H9 (cell line): ENCODE data around the gene ACACB. TPM values are rescaled to one million over a fixed set of nuclear protein-coding genes. Genes with fewer than 3 reads are reported as not detected.

ENCODE experiments used
- DNase-seq: peaks from one replicate; pipeline ENCODE4 v3.0.0-alpha.2; 2017
- H2AFZ ChIP-seq: one replicate; pipeline ENCODE4 v1.6.1; 2013; ENCODE audit warnings: mild to moderate bottlenecking, low read length, control low read depth, moderate library complexity
- H2AK5ac ChIP-seq: 2 replicates; pipeline ENCODE4 v1.6.1; 2013; ENCODE audit warnings: low read length, control low read depth, mixed read lengths; ENCODE audit not compliant: insufficient read length
- H2BK120ac ChIP-seq: one replicate; pipeline ENCODE4 v1.6.1; 2013; ENCODE audit warnings: low read depth, mild to moderate bottlenecking, low read length, control low read depth, inconsistent platforms; ENCODE audit not compliant: poor library complexity, severe bottlenecking
- H2BK12ac ChIP-seq: 2 replicates; pipeline ENCODE4 v1.6.1; 2013; ENCODE audit warnings: low read length, control low read depth, mixed read lengths, low read depth; ENCODE audit not compliant: insufficient read length
- H2BK15ac ChIP-seq: 2 replicates; pipeline ENCODE4 v1.6.1; 2013; ENCODE audit warnings: low read depth, low read length, control low read depth
- H2BK20ac ChIP-seq: one replicate; pipeline ENCODE4 v1.6.1; 2013; ENCODE audit warnings: low read depth, mild to moderate bottlenecking, low read length, control low read depth, inconsistent platforms; ENCODE audit not compliant: poor library complexity, severe bottlenecking
- H2BK5ac ChIP-seq: 2 replicates; pipeline ENCODE4 v1.6.1; 2013; ENCODE audit warnings: low read length, control low read depth, mixed read lengths; ENCODE audit not compliant: insufficient read length
- H3K14ac ChIP-seq: 2 replicates; pipeline ENCODE4 v1.6.1; 2013; ENCODE audit warnings: low read length, control low read depth; ENCODE audit not compliant: insufficient read depth
- H3K18ac ChIP-seq: 2 replicates; pipeline ENCODE4 v1.6.1; 2013; ENCODE audit warnings: low read depth, mild to moderate bottlenecking, mixed read lengths, low read length, control low read depth; ENCODE audit not compliant: insufficient read length
- H3K23ac ChIP-seq: 2 replicates; pipeline ENCODE4 v1.6.1; 2013; ENCODE audit warnings: low read length, control low read depth, mixed read lengths, low read depth; ENCODE audit not compliant: insufficient read length
- H3K23me2 ChIP-seq: 2 replicates; pipeline ENCODE4 v1.6.1; 2013; ENCODE audit warnings: low read depth, mild to moderate bottlenecking, mixed read lengths, low read length, control low read depth; ENCODE audit not compliant: insufficient read length, poor library complexity, severe bottlenecking
- H3K27ac ChIP-seq: 2 replicates; pipeline ENCODE4 v1.5.1; 2013; ENCODE audit warnings: low read length, control low read depth, mixed read lengths, low read depth; ENCODE audit not compliant: insufficient read length
- H3K27me3 ChIP-seq: 2 replicates; pipeline ENCODE4 v1.6.1; 2013; ENCODE audit warnings: low read length, control low read depth, inconsistent platforms; ENCODE audit not compliant: insufficient read depth
- H3K4ac ChIP-seq: 2 replicates; pipeline ENCODE4 v1.6.1; 2013; ENCODE audit warnings: low read depth, mild to moderate bottlenecking, control low read depth, inconsistent platforms, low read length, moderate library complexity
- H3K4me1 ChIP-seq: 2 replicates; pipeline ENCODE4 v1.6.1; 2013; ENCODE audit warnings: low read length, control low read depth, inconsistent platforms; ENCODE audit not compliant: insufficient read depth
- H3K4me2 ChIP-seq: 2 replicates; pipeline ENCODE4 v1.6.1; 2013; ENCODE audit warnings: low read length, control low read depth, mixed read lengths; ENCODE audit not compliant: insufficient read length, insufficient read depth
- H3K56ac ChIP-seq: 2 replicates; pipeline ENCODE4 v1.6.1; 2013; ENCODE audit warnings: low read depth, mild to moderate bottlenecking, mixed read lengths, low read length, control low read depth; ENCODE audit not compliant: insufficient read length
- H3K79me1 ChIP-seq: 2 replicates; pipeline ENCODE4 v1.6.1; 2013; ENCODE audit warnings: low read depth, mild to moderate bottlenecking, moderate library complexity, low read length, control low read depth, inconsistent platforms; ENCODE audit not compliant: insufficient read depth, poor library complexity, severe bottlenecking
- H3K79me2 ChIP-seq: 2 replicates; pipeline ENCODE4 v1.6.1; 2013; ENCODE audit warnings: low read length, control low read depth, inconsistent platforms; ENCODE audit not compliant: insufficient read depth
- H3K9ac ChIP-seq: 2 replicates; pipeline ENCODE4 v1.6.1; 2013; ENCODE audit warnings: low read length, control low read depth, mixed read lengths; ENCODE audit not compliant: insufficient read length; ENCODE audit errors: extremely low read depth
- H3K9me3 ChIP-seq: one replicate; pipeline ENCODE4 v1.6.1; 2013; ENCODE audit warnings: low read depth, low read length, inconsistent platforms; ENCODE audit not compliant: control insufficient read depth
- H3T11ph ChIP-seq: one replicate; pipeline ENCODE4 v1.6.1; 2013; ENCODE audit warnings: mild to moderate bottlenecking, low read length, control low read depth, inconsistent platforms
- H4K20me1 ChIP-seq: one replicate; pipeline ENCODE4 v1.6.1; 2013; ENCODE audit not compliant: control insufficient read depth, insufficient read length, insufficient read depth
- H4K5ac ChIP-seq: 2 replicates; pipeline ENCODE4 v1.6.1; 2013; ENCODE audit warnings: low read depth, mild to moderate bottlenecking, mixed read lengths, low read length, control low read depth; ENCODE audit not compliant: insufficient read length
- H4K8ac ChIP-seq: replicated peaks from 2 replicates; pipeline ENCODE4 v1.6.1; 2013; ENCODE audit warnings: low read length, control low read depth, mixed read lengths, low read depth; ENCODE audit not compliant: insufficient read length
- H4K91ac ChIP-seq: 2 replicates; pipeline ENCODE4 v1.6.1; 2013; ENCODE audit warnings: low read depth, mild to moderate bottlenecking, moderate library complexity, mixed read lengths, low read length, control low read depth; ENCODE audit not compliant: insufficient read length
- H3K27ac Mint-ChIP-seq, 3 experiments: 2 replicates in 2 of 3; 3 replicates in 1 of 3; pipeline ENCODE4 v1.8.0; 2020 to 2021; ENCODE audit warnings: mixed read lengths in 3 of 3, mild to moderate bottlenecking in 1 of 3, moderate library complexity in 1 of 3
- H3K27me3 Mint-ChIP-seq: 2 replicates; pipeline ENCODE4 v1.8.0; 2021; ENCODE audit warnings: low read depth, mild to moderate bottlenecking, moderate library complexity, mixed read lengths
- H3K36me3 Mint-ChIP-seq, 3 experiments: 2 replicates in 2 of 3; 3 replicates in 1 of 3; pipeline ENCODE4 v1.8.0; 2020 to 2021; ENCODE audit warnings: low read depth in 3 of 3, mixed read lengths in 3 of 3; ENCODE audit not compliant: insufficient read depth in 1 of 3
- H3K4me1 Mint-ChIP-seq, 2 experiments: 2 replicates each; pipeline ENCODE4 v1.8.0; 2020; ENCODE audit warnings: mixed read lengths in 2 of 2
- H3K4me3 Mint-ChIP-seq, 2 experiments: 2 replicates in 1 of 2; 3 replicates in 1 of 2; pipeline ENCODE4 v1.8.0; 2020 to 2021; ENCODE audit warnings: mild to moderate bottlenecking in 2 of 2, mixed read lengths in 2 of 2, moderate library complexity in 1 of 2
- H3K9me3 Mint-ChIP-seq, 2 experiments: 2 replicates in 1 of 2; 3 replicates in 1 of 2; pipeline ENCODE4 v1.8.0; 2020; ENCODE audit warnings: mild to moderate bottlenecking in 2 of 2, mixed read lengths in 2 of 2, moderate library complexity in 1 of 2
- WGBS: extraction: QIAGEN DNeasy Blood & Tissue Kit; methylation state at CpG from one replicate; pipeline ENCODE4 v1.1.7; 2013; ENCODE audit warnings: missing lambda C conversion rate, low lambda C conversion rate, mixed read lengths; ENCODE audit not compliant: insufficient read length; ENCODE audit errors: extremely low coverage; 5-methylcytosine and 5-hydroxymethylcytosine counted together
- total RNA-seq: library from RNA; stranded (reverse); gene quantifications from 2 replicates; pipeline ENCODE4 v1.2.1, GENCODE V29; 2021
- TF ChIP-seq, protein P1 (sequence below): fragments of 200-600 bp; sonication (generic); conservative IDR thresholded peaks from 3 replicates; pipeline ENCODE4 v1.8.0; 2021; ENCODE audit warnings: antibody characterized with exemption, mild to moderate bottlenecking

ACACB gene
- total RNA-seq, 1 experiment from 2014 or later: 14.2 TPM

GRCh38 chr12:109295764-109296425, 179.5 kb downstream of the ACACB start:
- no peak overlapping the region for H3K14ac ChIP-seq
- no peak overlapping the region for H2BK20ac ChIP-seq
- no peak overlapping the region for H3K23ac ChIP-seq
- Mint-ChIP-seq H3K27me3 (peaks cover 5% of the 10 kb centered on the region), H3K4me1 (peaks cover 5 to 19% of the 10 kb centered on the region in 2 experiments), H3K27ac (no peak overlapping the region), H3K4me3 (no peak overlapping the region), H3K36me3 (no peaks in the 10 kb centered on the region), H3K9me3 (no peaks in the 10 kb centered on the region)
- H2BK15ac ChIP-seq: no peak overlapping the region
- peaks cover 3% of the 10 kb centered on the region for H3K23me2 ChIP-seq
- H3K9ac ChIP-seq: no peak overlapping the region
- no peak overlapping the region for H4K8ac ChIP-seq
- TF ChIP-seq, protein P1, sequence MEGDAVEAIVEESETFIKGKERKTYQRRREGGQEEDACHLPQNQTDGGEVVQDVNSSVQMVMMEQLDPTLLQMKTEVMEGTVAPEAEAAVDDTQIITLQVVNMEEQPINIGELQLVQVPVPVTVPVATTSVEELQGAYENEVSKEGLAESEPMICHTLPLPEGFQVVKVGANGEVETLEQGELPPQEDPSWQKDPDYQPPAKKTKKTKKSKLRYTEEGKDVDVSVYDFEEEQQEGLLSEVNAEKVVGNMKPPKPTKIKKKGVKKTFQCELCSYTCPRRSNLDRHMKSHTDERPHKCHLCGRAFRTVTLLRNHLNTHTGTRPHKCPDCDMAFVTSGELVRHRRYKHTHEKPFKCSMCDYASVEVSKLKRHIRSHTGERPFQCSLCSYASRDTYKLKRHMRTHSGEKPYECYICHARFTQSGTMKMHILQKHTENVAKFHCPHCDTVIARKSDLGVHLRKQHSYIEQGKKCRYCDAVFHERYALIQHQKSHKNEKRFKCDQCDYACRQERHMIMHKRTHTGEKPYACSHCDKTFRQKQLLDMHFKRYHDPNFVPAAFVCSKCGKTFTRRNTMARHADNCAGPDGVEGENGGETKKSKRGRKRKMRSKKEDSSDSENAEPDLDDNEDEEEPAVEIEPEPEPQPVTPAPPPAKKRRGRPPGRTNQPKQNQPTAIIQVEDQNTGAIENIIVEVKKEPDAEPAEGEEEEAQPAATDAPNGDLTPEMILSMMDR: no peak
- H3K18ac ChIP-seq: no peak overlapping the region
- no peak overlapping the region for H3K4me2 ChIP-seq
- H3K4ac ChIP-seq: no peak overlapping the region
- H3K56ac ChIP-seq: no peak overlapping the region
- H2BK5ac ChIP-seq: no peak overlapping the region
- H4K5ac ChIP-seq: no peak overlapping the region
- WGBS: no CpG with 5 or more reads among the region's 13 CpGs
- DNase-seq: no peak
- H4K20me1 ChIP-seq: no peaks in the 10 kb centered on the region
- no peak overlapping the region for H2AK5ac ChIP-seq
- no peaks in the 10 kb centered on the region for H3K9me3 ChIP-seq
- no peak overlapping the region for H4K91ac ChIP-seq
- no peak overlapping the region for H2BK12ac ChIP-seq
- no peak overlapping the region for H2AFZ ChIP-seq
- H3K79me1 ChIP-seq: no peaks in the 10 kb centered on the region
- no peak overlapping the region for H2BK120ac ChIP-seq
- peaks cover 4% of the 10 kb centered on the region; the same call in 1 of the 2 replicates for H3K4me1 ChIP-seq
- no peak overlapping the region for H3K27ac ChIP-seq
- H3K27me3 ChIP-seq: no peaks in the 10 kb centered on the region
- no peaks in the 10 kb centered on the region for H3K79me2 ChIP-seq
- H3T11ph ChIP-seq: no peak overlapping the region
